ENCODE results near the gene CYP1A2.

CYP1A2 gene

DNA sequence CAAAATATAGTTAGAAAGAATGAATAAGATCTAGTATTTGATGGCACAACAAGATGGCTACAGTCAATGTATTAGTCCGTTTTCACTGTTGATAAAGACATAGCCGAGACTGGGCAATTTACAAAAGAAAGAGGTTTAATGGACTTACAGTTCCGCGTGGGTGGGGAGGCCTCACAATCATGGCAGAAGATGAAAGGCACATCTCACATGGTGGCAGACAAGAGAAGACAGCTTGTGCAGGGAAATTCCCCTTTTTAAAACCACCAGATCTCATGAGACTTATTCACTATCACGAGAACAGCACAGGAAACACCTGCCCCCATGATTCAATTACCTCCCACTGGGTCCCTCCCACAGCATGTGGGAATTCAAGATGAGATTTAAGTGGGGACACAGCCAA is 10.4 kb upstream of the CYP1A2 start:
- DNase-seq = peak; percentile 9

DNA sequence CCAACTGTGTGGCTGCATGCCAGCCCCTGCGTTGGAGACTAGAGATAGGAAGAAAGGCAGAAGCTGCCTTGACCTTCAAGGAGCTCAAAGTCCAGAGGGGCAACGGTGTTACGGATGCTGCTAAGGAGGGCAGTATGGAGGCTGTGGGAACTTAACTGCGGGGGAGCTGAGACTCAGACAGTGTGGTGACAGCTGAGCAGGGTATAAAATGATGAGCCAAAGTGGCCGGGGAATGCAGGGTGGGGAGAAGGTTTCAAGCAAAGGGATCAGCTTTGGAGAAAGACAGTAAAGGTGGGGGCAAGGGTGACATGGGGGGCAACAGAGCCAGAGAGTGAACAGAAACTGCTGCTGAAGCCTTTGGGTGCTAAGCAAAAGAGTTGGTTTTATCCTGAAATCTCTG is 6.2 kb upstream of the CYP1A2 start:
- no peak for DNase-seq

DNA sequence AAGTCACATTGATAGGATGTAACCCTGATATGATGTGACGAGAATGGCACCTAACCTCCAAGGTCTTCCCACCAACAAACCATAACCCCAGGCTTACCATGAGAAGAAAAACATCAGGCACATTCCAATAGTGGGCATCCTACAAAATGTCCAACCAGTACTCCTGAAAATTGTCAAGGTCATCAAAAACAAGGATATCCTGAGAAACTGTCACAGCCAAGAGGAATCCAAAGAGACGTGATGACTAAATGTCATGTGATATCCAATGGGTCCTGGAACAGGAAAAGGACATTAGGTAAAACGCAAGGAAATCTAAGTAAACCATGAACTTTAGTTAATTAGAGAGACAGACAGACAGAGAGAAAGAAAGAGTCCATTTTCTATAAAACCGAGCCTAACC is 2.3 kb upstream of the CYP1A2 start:
- DNase-seq = no peak

DNA sequence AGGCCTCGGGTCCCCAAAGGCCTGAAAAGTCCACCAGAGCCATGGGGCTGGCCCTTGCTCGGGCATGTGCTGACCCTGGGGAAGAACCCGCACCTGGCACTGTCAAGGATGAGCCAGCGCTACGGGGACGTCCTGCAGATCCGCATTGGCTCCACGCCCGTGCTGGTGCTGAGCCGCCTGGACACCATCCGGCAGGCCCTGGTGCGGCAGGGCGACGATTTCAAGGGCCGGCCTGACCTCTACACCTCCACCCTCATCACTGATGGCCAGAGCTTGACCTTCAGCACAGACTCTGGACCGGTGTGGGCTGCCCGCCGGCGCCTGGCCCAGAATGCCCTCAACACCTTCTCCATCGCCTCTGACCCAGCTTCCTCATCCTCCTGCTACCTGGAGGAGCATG is 1.2 kb downstream of the CYP1A2 start:
- DNase-seq = no peak

DNA sequence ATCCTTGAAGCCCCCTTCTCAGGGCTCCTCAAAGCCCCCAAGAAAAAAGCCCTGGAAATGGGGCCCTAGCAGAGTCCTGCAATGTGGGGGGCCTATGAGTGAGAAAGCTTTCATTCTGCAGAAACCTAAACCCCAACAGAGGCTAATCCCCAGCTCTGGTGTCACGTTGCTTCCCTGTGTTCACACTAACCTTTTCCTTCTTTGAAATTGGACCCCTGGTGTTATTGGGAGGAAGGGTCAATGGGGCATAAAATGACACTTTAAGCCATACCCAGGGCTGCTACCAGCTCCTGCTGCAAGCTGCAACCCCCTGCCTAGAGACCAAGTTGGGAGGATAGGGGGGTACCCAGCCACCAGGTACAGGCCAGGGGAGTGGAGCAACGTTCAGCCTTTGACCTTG is 2.1 kb downstream of the CYP1A2 start:
- DNase-seq = no peak

DNA sequence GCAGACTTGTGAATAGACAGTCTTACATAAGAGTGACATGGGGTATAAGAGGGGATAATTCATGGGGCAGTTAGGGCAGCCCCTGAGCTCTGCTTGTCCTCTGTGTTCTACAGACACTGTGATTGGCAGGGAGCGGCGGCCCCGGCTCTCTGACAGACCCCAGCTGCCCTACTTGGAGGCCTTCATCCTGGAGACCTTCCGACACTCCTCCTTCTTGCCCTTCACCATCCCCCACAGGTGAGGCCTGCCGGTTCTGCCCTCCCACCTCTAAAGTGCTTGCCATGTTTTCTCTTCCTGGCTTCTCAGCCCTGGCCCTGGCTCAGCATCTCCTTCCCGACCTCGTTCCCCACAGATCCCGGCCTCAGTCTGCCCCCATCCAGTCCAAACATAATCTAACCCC is 3.4 kb downstream of the CYP1A2 start:
- DNase-seq = no peak

DNA sequence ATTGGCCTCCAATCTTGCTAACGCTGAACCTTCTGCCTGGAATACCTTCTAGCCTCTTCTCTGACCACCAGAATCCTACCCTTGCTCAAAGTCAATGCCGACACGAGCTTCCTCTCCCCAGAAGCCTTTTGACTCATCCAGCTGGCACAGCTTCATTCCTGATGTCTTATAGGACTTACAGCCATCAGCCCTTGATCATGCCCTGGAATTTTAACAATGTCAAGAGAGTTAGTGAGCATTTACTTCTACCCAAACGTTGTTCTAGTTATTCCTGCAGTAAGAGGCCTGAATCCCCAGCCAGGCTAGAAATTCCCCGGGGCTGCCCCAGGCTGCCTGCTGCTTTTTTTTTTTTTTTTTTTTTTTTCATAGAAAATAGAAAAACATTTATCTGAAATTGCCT is 3.9 kb downstream of the CYP1A2 start:
- DNase-seq = no peak

DNA sequence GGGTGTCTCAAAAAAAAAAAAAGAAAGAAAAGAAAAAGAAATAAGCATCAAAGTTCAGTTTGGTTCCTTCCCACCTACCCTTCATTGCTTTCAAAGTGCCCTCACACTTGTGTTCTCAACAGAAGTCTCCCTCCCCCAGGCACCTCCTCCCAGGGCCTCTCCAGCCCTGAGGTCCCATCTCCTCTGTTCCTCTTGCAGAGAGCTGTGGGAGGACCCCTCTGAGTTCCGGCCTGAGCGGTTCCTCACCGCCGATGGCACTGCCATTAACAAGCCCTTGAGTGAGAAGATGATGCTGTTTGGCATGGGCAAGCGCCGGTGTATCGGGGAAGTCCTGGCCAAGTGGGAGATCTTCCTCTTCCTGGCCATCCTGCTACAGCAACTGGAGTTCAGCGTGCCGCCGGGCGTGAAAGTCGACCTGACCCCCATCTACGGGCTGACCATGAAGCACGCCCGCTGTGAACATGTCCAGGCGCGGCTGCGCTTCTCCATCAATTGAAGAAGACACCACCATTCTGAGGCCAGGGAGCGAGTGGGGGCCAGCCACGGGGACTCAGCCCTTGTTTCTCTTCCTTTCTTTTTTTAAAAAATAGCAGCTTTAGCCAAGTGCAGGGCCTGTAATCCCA is 6.1 kb downstream of the CYP1A2 start:
- no peak for DNase-seq

DNA sequence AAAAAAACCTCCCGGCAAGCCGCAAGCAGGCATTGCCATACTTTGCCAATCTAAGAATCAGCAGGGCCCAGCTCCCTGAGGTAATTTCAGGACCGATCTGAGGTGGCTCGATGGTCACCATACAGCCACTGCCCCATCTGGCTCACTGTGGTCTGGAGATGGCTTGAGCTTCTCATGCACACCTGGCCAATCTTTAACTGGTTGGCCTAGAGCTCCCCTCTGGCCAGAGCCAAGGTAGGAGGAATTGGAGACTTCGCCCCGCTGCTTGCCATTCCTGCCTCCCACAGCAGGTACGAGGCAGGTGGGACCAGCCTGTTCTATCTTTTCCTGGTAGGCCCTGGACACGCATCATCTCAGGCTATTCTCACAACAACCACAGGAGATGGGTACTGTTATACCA is 10.1 kb downstream of the CYP1A2 start:
- DNase-seq = no peak

DNA sequence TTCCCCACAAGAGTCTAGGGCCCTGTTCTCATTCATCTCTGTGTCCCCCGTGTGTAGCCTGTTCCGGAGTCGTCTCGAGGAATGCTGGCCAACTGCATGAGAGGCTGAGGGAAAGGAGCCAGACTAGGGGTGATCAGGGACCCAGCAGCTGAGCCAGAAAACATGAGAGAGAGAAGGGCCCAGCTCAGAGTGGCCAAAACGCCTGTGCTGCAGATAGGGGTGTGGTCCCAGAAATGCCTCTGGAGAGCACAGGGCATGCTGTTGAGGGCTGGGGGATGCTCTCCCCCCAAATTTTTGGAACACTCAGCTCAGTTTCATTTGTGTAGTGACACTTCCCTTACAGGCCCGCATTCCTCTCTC is 14.1 kb downstream of the CYP1A2 start:
- DNase-seq = no peak

DNA sequence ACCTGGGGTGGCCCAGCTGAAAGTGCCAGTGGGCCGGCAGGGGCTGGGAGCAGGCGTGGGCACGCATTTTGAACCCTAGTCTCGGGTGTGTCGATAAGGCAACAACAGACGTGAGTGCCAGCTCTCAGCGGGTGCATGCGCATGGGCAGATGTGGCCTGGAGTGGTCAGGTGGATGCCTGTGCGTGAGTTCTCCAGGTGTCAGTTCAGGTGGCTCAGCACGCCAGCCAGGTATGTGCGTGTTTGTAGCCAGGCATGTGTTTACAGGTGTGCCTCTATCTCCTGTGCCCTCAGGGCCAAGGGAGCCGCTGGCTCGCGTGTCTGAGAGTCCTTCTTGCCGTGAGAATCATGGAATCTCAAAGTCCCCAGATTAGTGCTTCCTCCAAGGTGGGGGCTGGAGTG is 14.8 kb downstream of the CYP1A2 start:
- no peak for DNase-seq

DNA sequence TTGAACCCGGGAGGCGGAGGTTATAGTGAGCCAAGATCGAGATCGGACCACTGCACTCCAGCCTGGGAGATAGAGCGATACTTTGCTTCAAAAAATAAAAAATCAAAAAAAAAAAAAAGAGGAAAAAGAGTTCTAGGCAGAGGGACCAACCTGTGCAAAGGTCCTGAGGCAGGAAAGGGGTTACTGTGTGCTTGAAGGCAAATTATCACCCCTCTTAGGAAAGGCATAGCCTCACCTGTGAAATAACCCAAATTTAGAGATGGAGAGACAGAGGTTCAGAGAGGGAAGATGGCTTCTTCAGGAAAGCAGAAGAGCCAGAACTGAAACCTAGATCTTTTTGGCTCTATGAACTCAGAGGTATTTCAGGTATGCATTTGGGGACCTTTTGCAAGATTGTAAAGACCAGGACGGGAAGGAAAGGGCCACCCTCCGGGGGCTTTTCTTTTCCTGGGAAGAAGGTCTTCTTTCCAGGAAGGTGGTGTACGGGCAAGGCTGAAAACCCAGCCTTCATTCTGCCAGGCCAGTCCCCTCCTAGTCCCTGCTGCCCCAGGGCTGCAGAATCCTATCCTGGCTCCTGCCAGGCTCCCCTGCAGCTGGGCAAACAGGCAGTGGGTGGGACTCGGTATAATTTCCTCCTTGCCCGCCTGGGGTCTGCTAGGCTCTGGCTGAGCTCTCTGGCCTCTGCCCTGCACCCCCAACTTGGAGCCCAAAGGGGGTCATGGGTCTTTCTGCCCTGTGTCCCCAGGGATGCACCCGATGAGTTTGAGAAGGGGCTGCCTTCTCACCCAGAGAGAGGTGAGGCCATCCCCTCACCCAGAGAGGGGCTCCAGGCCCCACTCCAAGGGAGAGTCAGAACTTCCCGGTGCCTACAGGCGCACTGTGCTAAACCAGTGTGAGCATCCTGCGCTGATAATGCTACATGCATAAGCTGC is 18.8 kb downstream of the CYP1A2 start:
- DNase-seq = no peak

DNA sequence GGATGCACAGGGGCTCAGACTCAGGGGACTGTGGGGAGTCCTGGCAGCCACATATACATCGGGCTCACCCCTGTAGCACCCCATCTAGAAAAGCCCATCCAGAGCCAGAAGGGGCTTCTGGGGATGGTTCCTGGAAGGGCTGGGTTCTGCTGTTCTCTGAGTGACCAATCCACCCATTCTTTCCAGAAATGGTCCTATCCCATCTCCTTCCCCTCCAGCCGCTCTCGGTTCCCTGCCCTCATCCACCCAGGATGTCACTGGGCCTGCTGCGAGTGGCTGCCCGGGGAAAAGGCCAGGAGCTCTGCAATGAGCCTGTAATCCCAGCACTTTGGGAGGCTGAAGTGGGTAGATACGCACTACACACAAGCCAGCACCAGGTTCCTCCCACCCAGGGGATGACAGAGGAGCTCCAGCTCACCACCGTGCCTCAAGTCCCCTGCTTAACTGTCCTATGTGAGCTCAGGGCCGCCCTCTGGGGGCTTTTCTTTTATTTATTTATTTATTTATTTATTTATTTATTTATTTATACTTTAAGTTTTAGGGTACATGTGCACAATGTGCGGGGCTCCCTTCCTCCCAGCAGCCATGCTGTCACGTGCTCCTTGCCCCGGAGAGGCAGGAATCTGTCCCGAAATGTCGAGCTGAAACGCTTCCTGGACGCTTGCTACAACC is 19.6 kb downstream of the CYP1A2 start:
- DNase-seq = no peak

DNA sequence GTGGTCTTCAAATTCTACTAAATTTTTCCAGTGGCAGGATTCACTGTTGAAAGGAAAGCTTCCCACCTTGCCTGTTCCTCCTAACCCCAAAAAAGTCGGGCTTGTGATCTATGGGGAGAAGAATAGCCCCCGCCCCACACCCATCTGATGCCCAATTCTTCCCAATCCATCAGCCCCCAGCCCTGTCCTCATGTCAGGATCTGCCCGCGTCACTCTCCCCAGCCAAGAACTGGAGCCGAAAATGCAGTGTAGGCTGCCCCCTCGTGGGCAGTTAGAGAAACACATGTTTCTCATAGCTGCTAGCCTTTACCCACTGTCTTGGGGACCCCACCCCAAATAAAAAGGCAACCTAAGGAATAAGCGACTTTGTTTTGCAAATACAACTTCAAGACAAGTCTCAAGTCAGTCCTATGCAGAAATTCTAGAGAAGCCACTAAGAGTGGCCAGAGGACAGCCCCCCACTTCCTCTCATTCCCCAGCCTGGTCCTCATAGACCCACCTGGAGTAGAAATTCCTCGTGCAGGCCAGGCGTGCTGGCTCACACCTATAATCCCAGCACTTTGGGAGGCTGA is 20.2 kb downstream of the CYP1A2 start:
- peak; percentile 68 for DNase-seq

DNA sequence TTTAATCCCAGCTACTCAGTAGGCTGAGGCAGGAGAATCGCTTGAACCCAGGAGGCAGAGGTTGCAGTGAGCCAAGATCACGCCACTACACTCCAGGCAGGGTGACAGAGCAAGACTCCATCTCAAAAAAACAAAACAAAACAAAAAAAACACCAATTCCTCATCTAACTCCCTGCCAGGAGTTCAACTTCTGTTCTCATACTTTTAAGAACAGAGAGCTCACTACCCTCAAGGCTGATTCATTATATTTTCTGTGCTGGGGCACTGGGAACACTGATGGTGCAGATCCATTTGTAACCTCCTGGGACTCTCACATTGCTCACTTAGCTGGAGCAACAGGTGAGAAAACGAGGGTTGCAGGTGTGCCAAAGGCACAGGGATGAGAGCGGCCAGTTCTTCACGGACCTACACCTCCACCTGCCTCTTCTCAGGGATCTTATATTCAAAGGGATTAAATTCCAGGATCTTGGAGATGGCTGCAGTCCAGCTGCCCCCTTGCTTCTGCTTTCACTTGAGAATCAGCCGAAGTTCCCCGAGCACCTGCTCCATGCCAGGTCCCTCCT is 20.9 kb downstream of the CYP1A2 start:
- DNase-seq = no peak

DNA sequence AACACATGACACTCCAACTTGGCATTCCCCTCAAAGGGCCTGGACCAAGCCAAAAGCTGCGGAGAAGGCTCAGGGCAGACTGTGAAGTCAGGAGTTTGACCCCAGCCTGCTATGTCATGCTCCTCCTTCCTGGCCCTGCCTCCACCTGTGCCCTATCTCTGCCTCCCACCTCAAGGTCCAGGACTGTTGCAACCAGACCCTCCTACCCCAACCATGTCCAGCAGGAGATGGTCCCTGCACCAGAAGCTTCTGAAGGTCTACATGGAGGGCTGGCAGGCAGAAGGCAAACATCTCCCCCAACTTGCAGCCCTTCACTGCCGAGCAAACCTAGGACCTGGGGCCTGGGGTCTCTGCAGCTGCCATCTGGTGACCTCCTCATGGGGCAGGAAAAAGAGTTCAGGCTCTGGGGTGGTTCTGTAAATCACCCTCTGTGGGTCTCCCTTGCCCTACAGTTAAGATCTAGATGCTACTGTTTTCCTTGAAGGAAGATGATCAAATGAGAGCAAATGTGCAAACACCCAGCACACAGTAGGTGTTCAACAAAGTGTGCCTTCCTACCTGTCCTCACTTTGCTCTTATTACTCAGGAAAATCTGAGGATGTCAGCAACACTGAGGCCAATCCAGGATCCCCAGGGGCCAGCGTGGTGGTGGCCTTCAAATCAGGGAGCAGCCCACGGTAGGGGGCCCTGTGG is 21.7 kb downstream of the CYP1A2 start:
- DNase-seq = no peak

DNA sequence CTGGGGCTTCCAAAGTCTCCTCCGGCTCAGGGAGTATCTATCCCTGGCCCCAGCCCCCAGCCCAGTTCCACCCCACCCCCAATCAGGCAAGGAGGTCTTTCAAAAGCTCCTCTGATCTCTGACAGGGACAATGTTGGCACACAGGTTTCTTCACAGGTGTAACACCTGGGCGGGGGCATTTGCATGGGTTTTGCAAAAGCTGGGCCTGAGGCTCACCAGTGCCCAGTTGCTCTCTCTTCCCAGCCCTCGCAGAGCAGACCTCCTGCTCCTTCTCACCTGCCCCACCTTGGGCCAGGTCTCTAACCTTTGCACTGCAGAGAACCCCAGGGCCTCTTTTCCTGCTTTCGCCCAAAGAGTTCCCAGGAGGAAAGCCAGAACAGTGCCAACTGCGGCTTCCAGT is 24.7 kb downstream of the CYP1A2 start:
- no peak for DNase-seq

DNA sequence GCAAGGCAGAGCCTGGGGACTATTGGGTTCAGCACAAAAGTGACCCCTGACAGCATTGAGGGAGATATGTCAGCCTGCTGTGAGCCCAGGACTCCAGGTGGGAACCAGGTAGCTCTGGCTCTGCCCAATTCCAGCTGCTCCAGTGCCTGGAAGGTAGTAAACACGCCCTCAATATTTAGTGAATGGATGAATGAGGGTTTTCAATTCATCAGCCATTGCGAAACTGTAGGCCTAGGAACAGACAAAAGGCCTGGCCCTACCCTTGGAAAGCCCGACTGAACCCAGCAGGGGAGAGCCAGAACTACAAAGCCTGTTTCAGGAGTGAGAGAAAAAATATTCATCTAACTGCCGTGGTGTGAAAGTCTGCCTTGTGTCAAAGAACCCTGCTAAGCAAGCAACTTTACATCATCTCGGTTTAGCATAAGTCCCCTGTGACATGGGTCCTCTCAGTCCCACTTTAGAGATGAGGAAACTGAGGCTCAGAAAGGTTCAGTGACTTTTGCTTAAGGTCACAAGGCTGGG is 25.1 kb downstream of the CYP1A2 start:
- DNase-seq = no peak

DNA sequence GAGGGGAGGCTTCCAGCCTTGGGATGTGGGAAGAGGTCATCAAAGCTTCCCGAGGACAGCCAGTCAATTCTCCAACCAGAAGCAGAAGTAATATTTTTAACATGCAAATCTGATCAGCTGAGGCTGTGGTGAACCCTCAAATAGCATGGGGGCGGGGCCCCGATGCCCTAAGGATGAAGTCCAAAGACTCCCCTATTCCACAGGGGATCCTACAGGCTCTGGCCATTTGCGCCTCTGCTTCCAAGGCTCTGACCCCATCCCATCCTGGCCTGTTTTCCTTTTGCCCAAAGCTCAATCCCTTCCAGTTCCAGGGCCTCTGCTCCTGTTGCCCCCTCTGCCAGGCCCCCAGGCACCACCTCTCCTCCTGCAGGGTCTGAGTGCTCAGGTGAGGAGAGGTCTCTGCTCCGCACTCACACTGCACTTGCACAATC is 26.5 kb downstream of the CYP1A2 start:
- DNase-seq = no peak

DNA sequence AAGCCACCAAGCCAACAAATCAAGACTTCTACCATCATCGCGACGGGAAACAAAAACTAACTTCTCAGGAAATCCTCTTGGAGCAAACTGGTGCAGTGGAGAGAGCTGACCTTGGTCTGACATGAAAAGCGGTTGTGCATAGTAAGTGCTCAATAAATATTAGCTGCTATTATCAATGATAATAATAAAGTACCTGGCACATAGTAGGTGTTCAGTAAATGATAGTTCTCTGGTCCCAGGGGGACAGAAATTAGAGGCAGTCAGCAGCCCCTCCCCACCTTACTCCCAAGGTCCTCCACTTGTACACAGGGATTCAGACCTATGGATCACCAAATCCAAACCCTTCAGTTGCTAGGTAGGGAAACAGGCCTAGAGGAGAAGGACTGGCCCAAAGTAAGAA is 27.2 kb downstream of the CYP1A2 start:
- no peak for DNase-seq

DNA sequence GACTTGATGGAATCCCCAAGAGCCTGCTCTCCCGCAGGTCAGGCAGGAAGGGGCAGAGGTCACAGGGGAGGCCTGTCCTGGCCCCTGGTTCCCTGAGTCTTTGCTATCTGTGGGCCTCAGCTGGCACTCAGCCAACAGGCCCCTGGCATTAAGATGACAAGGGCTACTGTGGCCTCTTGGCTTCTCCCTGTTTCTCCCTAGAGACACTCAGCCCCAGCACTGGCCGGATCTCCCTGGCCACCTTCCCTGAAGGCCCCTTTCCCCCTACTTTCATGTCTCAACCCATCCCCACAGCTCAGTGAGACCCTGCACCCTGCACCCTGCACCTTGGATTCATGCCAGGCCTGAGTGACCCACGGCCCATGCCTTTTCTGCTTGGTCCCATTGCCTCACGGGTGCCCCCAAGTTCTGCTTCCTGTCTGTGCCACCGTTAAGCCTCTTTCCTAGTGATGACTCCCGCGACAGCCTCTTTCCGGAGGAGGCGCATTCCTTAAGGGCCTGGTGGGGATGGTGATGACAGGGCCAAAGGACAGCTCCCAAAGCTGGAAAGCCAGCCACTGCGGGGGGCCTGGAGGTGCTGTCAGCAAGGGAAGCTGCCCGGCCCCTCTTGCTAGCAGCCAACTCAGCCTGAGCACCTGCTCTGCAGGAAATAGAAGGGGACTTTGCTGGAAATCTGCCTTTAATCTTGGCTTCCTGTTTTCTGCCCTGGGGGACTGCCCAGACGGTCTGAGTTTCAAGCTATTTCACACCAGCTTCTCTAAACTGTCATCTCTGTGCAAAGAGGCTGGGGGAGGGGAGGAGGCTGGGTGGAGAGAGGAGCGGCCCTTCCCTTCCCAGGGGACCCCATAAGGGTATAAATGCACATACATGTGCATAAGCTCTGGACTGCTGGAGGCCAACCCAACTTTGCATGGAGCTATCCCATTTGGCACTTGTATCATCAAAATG is 28.4 kb downstream of the CYP1A2 start:
- DNase-seq = peak; percentile 53
